HG03460 (cell line): ENCODE results near the gene TMEM107.

ENCODE experiments used
- ATAC-seq: cut with Tn5 transposase; IDR thresholded peaks from one replicate; pipeline ENCODE4 v1.9.1; 2021; ENCODE audit not compliant: unreplicated experiment

Gene TMEM107

GRCh38 chr17:8151641-8152111 is 24.5 kb downstream of the TMEM107 start:
- no peak for ATAC-seq

- peak; percentile 49 for ATAC-seq
Observed at GRCh38 chr17:8151120-8151640, 25.0 kb downstream of the TMEM107 start.

GRCh38 chr17:8150194-8151119 is 25.7 kb downstream of the TMEM107 start:
- no peak for ATAC-seq

- no peak for ATAC-seq
Observed at GRCh38 chr17:8149419-8150193, 26.6 kb downstream of the TMEM107 start.

GRCh38 chr17:8148560-8148959 is 27.6 kb downstream of the TMEM107 start:
- ATAC-seq = no peak

GRCh38 chr17:8147805-8148404 is 28.3 kb downstream of the TMEM107 start:
- ATAC-seq = no peak

GRCh38 chr17:8147141-8147804 is 28.9 kb downstream of the TMEM107 start:
- no peak for ATAC-seq

GRCh38 chr17:8146381-8147140 is 29.6 kb downstream of the TMEM107 start:
- no peak for ATAC-seq

- no peak for ATAC-seq
Observed at GRCh38 chr17:8145811-8146210, 30.4 kb downstream of the TMEM107 start.

GRCh38 chr17:8144401-8145231 is 31.6 kb downstream of the TMEM107 start:
- ATAC-seq = no peak

- ATAC-seq = no peak
Observed at GRCh38 chr17:8143581-8144400, 32.4 kb downstream of the TMEM107 start.

- ATAC-seq = no peak
Observed at GRCh38 chr17:8142887-8143580, 33.1 kb downstream of the TMEM107 start.

GRCh38 chr17:8142158-8142886 is 33.9 kb downstream of the TMEM107 start:
- no peak for ATAC-seq

- no peak for ATAC-seq
Observed at GRCh38 chr17:8141741-8142140, 34.4 kb downstream of the TMEM107 start.

- no peak for ATAC-seq
Observed at GRCh38 chr17:8141045-8141444, 35.1 kb downstream of the TMEM107 start.

- no peak for ATAC-seq
Observed at GRCh38 chr17:8140065-8141029, 35.8 kb downstream of the TMEM107 start.
